DMS79 treated with DMSO at 0.1 percent for 48 hours (cell line): ENCODE measurements around the gene TXNL4A.

Experiments
- DNase-seq: peaks from one replicate; lab custom pipeline; 2025; lab: John Stamatoyannopoulos, UW

Gene TXNL4A

DNA sequence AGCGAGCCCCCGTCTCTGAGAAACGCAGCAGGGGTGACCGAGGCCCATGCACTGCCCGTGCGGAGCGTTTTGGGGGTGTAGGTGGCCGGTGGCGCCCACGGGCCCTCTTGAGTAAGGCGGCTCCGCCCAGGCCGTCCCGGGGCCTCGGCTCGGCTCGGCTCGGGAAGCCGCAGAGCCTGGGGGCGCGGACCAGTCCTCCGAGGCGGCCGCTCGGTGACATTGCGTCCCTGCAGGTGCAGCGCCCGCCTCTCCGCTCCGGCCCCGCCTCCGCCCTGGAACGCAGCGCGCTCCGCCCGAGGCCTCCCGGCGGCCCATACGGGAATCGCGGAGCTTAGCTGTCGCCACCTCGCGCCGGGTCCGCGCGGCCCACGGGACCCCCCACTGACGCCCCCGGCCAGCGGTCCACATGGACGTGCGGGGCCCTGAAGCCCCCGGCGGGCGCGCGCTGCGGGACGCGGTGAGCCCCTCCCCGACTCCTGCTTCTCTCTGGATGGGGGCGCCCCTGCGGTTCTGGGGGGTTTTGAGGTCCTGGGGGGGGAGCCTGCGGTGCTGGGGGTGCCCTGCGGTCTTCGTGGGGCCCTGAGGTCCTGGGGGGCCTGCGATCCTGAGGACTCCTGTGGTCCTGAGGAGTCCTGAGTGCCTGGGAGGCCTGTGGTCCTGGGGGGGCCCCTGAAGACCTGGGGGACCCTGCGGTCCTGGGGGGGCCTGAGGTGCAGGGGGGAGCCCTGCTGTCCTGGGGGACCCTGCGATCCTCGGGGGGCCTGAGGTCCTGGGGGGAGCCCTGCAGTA, 23.8 kb downstream of the TXNL4A start, which contains the start of gene HSBP1L1:
Gene HSBP1L1, plus strand, starts transcription at position 314 of the 789 bp plus-strand sequence. Its CDS starts 93 bp downstream, at position 407.
- DNase-seq, result peak; percentile 56

DNA sequence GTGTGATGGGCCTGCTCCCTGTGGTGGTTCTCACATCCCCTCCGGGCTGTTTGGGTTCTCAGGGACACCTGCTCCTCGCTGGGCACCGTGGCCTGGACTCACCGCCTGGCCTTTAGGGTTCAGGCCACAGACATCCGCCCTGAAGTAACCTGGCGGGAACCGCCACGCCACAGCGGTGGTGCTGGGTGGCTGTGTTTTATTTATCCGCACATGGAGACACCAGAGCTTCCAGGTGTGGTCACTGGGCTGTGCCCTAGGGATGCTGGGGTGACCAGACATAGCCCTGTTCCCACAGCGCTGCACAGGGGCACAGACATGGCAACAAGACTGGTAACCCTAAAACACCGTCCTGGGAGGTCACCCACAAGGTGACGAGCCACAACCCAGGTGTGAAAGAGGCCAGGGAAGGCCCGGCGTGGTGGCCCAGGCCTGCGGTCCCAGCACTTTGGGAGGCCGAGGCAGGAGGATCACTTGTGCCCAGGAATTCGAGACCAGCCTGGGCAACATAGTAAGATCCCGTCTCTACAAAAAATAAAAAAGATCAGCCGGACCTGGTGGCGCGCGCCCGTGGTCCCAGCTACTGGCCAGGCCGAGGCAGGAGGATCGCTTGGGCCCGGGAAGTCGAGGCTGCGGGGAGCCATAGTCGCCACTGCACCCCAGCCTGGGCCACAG, 24.6 kb downstream of the TXNL4A start:
- no peak for DNase-seq

DNA sequence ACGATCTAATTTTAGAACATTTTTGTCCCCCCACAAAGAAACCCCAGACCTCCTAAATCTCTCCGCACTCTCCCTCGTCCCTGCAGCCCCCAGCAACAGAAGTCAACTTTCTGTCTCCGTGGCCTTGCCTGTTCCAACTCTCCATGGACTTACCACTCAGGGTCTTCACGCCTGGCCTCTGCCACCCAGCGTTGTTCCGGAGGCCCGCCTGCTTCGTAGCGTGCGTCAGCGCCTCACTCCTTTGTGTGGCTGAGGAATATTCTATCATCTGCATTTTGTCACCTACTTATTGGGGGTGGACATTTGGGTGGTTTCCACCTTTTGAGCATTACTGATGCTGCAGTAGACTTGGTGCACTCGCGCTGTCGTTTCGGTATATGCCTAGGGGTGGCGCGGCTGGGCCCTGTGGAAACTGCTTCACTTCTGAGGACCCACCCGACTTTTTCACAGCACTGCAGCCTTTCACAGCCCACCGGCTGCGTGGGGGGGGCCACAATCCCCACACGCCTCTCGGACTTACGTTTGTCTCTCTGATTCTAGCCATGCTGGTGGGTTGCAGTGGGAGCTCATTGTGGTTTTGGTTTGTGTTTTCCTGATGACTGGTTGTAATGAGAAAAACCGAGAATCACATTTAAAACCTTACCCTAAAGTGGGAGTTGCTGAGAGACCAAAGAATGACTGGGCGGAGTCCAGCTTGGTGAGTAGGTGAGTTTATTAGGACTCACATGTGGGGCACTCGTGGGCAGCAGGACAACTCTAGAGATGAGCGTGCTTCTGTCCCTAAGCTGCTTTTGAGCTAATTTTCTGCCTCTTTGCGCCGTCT, 25.3 kb downstream of the TXNL4A start:
- no peak for DNase-seq

DNA sequence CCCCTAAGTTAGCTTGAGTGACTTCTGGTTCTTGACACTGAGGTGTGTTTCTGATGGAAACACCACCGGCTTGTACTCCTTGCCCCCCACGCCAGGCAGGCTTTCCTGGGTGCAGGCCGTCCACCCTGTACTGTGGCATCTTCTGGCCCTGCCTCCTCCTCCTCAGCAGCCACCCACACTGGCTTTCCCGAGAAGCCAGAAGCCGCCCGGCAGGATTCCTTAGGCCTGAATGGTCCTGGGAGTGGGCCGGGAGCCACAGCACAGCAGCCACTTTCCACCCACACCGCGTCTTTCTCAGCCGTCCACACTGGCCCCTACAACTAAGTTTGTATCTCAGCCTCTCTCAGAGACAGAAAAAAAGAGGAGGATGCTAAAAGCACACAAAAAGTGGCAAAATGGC, 26.1 kb downstream of the TXNL4A start:
- no peak for DNase-seq

DNA sequence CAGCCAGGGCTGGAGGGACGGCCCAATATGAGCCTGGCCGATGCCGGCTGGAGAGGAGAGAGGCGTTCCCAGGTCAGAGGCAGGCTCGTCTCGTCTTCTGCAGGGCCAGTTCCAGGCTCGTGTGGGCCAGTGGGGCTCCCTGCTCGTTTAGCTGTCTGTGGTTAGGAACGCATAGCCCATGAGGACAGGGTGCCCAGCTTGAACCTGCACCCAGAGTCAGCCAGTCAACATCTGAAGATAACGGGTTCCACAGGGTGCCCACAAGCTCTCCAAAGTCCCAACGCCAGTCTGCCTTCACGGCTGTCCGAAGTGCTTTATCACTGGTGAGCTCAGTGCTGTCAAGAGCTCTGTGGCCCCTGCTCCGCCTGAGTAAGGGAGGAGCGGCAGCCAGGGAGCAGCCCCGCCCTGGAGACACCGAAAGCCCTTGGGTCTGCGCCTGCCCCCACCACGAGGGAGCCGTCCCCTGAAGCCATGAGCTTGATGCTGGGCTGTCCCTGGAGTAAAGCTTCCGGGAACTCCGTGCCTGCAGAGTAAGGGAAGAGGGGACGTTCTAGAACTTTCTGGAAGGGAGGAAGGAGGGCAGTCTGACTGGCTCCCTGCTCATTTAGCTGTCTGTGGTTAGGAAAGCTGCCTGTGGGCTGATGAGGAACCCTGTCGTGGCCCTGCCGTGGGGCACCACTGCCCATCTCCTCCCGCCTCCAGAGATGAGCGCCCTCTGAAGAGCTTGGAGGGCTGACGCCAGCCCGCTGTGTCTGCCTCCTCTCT, 26.7 kb downstream of the TXNL4A start:
- no peak for DNase-seq

DNA sequence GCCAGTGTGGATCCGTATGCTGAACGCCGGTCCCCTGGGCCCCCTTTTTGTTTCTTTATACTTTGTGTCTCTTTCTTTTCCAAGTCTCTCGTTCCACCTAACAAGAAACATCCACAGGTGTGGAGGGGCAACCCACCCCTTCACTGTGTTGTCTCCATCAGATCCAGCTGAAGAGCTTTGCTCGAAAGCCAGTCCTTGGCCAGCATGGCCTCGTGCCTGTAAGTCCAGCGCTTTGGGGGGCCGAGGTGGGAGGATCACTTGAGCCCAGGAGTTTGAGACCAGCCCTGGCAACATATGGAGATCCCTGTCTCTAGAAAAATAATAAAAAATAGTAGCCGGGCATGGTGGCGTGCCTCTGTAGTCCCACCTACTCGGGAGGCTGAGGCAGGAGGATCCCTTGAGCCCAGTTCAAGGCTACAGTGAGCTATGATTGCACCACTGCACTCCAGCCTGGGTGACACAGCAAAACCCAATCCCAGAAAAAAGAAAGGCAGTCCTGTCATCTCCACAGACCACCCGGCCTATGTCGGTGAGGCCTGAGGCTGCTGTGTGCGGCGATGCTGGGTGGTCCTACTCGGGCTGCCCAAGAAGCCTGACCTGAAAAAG, 27.3 kb downstream of the TXNL4A start:
- DNase-seq, result no peak

DNA sequence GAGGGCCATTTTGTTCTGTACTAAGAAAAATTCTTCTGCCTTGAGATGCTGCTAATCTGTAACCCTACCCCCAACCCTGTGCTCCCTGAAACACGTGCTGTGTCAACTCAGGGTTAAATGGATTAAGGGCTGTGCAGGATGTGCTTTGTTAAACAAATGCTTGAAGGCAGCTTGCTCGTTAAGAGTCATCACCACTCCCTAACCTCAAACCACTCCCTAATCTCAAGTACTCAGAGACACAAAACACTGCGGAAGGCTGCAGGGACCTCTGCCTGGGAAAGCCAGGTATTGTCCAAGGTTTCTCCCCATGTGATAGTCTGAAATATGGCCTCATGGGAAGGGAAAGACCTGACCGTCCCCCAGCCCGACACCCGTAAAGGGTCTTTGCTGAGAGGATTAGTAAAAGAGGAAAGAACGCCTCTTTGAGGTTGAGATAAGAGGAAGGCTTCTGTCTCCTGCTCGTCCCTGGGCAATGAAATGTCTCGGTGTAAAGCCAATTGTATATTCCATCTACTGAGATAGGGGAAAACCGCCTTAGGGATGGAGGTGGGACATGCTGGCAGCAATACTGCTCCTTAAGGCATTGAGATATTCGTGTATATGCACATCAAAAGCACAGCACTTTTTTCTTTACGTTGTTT, 28.1 kb downstream of the TXNL4A start:
- peak; percentile 69 for DNase-seq

DNA sequence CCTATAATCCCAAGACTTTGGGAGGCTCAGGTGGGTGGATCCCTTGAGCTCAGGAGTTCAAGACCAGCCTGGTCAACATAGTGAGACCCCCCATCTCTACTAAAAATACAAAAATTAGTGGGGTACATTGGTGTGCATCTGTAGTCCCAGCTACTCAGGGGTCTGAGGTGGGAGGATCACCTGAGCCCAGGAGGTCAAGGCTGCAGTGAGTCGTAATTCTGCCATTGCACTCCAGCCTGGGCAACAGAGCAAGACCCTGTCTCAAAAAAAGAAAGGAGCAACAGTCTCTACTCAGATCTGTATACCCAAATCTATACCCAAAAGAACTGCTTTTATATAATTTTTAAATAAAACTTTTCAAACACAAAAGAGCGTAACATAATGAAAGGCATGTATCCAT, 29.4 kb downstream of the TXNL4A start:
- no peak for DNase-seq

DNA sequence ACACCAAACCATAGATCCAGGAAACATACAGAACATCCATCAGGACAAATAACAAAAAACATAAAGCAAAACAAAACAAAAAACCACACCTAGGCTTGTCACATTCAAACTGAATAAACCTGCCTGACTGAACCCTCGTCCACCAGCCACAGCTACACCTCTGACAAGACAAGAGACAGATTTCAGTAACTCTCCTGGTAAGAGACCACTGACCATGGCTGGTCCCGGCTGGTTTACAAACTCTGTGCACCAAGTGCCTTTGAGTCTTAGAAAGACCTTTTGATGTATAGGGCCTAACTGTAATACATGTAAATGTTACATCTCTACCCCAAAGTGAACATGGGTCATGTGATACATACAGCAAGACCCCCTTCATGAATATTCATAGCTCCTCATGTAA, 32.1 kb downstream of the TXNL4A start:
- DNase-seq, result no peak

DNA sequence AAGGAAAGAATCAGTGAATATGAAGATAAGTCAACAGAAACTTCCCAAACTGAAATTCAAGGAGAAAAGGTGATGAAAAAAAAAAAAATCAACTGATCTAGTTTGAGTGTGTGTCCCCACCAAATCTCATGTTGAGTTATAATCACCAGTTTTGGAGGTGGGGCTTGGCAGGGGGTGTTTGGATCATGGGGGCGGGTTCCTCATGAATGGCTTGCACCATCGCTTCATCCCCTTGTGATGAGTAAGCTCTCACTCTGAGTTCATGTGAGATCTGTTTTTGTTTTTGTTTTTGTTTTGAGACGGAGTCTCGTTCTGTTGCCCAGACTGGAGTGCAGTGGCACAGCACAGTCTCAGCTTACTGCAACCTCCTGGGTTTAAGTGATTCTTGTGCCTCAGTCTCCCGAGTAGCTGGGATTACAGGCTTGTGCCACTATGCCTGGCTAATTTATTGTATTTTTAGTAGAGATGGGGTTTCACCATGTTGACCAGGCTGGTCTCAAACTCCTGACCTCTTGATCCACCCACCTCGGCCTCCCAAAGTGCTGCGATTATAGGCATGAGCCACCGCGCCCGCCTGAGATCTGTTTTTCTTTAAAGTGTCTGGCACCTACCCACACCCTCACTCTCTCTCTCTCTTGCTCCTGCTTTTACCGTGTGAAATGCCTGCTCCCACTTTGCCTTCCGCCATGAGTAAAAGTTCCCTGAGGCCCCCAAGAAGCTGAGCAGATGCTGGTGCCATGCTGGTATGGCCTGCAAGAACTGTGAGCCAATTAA, 32.9 kb downstream of the TXNL4A start:
- no peak for DNase-seq

DNA sequence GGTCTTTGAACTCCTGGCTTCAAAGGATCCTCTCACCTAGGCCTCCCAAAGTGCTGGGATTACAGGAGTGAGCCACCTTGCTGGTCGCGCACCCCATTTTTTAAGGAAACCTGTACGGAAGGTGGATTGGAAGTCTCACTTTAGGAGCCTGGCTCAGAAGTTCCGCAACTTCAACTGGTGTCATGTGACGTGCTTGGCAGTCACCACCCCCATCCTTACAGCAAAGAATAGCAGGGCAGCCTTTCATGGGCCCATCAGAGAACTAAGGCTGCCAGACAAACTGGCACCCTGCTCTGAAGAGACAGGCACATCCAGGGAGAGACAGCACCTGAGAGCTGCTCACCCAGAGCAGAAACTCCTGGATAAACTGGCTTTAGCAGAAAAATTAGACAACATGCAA, 33.6 kb downstream of the TXNL4A start:
- DNase-seq, result no peak

DNA sequence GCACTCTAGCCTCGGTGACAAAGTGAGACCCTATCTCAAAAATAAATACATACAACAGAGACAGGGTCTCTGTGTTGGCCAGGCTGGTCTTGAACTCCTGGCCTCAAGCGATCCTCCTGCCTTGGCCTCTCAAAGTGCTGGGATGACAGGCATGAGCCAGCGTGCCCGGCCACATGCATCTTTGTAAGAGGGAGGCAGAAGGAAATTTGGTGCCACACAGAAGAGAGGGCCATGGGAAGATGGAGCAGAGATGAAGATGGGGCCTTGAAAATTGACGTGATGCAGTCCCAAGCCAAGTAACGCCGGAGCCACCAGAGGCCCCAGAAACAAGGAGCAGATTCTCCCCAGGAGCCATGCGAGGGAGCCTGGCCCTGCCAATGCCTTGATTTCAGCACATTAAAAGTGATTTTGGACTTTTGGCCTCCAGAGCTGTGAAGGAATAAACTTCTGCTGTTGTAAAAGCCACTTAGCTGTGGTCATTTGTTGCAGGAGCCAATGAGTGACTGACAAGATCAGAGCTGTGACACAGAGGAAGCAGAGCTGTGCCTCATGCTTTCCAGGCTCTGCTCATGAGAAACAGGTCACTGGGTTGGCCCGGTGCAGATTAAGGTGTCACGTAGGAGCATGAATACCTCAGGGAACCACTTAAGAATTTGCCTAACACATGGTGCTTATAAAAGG, 34.3 kb downstream of the TXNL4A start:
- no peak for DNase-seq

DNA sequence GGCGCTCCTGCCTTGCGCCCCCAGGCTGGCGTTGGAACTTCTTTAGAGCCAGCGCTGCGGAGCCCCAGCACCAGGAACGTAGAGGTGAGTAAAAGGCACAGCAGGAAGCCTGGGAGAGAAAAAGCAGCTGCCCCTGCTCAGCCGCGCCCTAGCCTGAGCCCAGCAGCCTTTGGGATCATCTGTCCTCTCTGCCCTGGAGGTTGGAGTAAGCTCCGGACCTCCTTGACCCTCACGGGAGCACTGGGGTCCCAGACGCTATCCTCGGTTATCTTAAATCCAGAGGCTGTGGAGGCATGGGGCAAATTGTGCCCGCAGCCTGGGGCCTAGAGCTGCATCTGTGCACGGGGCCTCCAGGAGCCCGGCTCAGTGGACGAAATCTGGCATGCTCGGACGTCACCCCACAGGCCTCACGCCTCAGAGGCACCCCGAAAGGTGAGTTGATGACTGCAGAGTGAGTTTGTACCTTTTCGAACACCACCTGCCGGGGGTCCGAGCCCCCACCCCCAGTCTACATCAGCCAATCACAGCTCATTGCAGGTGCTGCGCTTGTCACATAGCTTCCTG, 35.3 kb downstream of the TXNL4A start:
- no peak for DNase-seq

DNA sequence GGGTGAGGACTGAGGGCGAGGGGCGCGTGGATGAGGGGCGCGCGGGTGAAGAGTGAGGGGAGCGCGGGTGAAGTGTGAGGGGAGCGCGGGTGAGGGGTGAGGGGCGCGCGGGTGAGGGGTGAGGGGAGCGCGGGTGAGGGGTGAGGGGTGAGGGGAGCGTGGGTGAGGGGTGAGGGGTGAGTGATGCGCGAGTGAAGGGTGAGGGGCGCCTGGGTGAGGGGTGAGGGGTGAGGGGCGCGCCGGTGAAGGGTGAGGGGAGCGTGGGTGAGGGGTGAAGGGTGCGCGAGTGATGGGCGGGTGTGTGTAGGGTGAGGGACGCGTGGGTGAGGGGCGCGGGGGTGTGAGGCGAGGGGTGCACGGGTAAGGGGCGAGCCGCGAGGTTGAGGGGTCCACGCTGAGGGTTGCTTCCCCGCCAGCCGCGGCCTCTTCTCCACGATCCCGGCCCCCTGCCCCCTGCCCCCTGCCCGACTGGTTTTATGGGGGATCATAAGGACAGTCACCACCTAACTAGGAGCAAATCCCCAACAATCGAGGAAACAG, 35.8 kb downstream of the TXNL4A start:
- no peak for DNase-seq

DNA sequence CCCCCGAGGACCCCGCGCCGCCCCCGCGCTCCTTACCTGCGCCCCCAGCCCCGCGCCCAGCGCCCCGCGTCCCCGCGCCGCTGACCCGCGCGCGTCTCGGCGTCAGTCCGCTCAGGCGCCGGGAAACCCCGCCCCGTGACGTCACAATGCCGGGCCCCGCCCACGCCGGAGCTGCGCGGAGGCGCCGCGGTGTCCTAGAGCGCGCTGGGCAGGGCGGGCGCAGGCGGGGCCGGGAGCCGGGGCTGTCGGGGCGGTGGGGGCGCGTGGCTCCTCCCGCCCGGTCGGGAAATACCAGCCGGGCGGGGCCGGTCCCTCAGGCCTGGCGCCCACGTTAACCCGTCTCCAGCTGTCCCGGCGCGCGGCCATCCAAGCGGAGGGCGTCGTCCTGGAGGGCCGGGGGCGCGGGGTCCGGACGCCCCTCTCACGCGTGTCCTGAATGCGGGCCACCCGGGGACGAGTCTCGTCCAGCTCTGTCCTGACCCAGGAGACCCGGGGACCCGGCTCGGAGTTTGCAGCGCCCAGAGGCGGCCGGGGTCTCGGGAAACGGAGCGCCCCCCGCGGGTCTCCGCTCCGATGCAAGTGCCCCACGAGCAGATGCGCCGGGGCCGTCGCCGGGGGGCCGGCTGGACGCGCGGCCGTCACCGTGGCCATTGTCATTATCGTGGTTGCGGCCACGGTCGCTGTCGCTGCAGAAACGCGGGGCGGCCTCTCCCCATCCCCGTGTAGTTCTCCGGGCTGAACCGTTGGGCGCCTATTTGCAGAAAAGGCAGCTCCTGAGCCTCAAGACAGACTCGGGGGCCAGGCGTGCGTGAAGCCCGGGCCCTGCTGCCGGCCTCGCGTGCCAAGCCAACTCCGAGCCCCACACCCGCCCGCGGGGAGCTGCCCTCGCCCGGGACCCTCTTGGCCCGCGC, 36.6 kb downstream of the TXNL4A start, which contains the start of gene SLC66A2:
Gene SLC66A2, minus strand, starts transcription at position 109 of the 911 bp plus-strand sequence. CDS start 727 bp downstream, outside the sequence.
- DNase-seq, result peak; percentile 57

DNA sequence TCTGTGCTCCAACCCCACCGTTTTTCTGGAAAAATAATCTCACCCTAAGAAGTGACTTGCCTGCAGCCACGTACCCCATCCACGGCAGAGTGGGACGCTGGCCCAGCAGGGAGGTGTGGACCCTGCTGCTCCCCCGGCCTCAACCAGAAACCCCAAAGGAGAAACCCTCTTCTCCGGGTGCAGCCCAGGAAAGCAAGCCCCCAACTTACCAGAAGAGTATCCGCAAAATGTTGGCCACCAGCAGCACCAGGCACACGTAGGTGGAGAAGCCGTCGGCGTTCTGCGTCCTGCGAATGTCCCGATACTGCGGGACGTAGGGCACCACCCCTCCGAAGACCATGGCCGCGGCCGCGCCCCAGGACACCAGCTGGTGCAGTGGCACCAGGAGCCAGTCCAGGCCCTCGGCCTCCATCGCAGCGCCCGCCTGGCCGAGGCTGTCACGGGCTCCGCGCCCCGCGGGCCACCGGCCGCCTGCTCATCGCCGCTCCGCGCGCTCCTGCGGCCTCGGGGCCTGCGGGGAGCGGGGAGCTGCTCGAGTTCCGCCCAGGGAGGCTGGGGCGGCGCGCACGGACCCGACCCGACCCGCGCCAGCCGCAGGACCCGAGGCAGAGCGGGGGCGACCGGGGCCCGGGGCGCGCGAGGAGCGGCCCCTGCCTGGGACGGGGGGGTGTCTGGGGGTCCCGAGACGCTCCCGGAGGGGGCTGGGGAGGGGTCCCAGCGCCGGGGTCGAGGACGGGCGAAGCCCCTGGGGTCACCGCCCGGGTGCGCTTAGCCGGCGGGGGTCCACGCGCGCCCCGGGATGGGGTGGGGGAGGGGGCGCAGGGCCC, 37.6 kb downstream of the TXNL4A start:
- no peak for DNase-seq
